Measurements from ENCODE around the gene PPM1D.

DNA sequence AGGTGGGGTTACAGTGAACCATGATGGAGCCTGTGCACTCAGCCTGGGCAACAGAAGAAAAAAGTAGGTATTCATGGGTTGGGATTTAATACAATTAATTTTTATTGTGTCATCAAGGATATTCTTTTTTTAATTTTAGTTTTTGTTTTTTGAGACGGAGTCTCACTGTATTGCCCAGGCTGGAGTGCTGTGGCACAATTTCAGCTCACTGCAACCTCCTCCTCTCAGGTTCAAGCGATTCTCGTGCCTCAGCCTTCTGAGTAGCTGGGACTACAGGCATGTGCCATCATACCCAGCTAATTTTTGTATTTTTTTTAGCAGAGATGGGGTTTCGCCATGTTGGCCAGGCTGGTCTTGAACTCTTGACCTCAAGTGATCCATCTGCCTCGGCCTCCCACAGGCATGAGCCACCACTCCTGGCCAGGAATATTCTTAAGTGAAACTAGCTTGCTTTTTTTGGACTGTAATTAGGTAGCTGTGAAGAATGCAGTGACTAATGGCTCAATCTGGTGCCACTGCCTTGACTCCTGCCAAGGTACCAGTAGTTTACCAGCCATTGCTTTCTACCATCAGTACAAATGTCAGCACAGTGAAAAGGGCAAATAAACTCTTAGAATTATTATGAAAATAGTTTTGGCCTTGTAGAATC lies 4.8 kb downstream of the PPM1D start:
- TF ChIP-seq SP1 (IDR thresholded peaks at IDR 0.05) (no peak), LEF1 (IDR thresholded peaks at IDR 0.05; ENCODE audit: borderline replicate concordance) (no peak), TARDBP (IDR thresholded peaks at IDR 0.05) (no peak), L3MBTL2 (conservative IDR thresholded peaks at IDR 0.05) (no peak)
